ENCODE data around the gene TTL. TPM values are rescaled to one million over a fixed set of nuclear protein-coding genes. Genes with fewer than 3 reads are reported as not detected.
"Not testable (repeated sequence)": the region's sequence is repeated elsewhere in the genome, so short reads cannot be mapped to it uniquely, and the experiment has no call there.

The TTL gene
- total RNA-seq, 2 experiments from 2014 or later, result 29.2 to 29.6 TPM

DNA sequence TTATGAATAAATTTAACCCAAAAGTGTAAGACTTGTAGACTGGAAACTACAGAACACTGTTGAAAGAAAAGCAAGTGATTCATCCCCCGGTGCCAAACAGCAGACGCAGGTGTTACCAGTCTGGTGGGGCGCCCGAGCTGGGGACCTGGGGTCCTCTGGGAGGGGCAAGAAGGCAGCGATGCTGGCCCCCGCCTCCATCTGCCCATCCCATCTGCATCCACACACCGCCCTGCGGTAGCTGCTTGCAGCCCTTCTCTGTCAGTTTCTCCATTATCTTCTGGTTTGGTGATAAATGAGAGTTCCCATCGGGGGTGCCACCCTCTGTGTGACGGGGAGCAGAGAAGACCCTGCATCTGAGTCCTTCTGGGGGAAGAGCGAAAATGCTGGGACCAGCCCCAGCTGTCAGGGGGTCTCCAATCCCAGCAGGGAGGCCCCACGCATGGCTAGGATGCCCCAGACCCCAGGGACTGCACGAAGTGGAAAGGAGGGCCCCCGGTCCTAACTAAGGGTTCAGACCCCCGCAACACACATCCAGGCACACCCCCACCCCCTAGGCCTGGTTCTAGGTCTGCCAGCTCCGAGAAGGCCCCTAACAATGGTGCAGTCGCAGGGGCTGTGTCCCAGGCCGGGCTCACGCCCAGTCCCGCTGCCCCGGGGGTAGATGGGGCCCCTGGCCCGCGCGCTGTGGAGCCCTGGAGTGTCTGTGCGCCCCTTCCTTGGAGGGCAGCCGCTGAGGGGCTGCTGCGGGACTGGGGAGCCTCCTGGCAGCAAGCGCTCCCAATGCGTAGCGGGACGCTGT is 47.8 kb upstream of the TTL start:
- Mint-ChIP-seq H3K27me3 (peaks cover 3% of the 10 kb centered on the region), H3K4me3 (no peak overlapping the region), H3K9me3 (no peaks in the 10 kb centered on the region), H3K36me3 (ENCODE audit: low read depth) (peaks cover 2% of the 10 kb centered on the region), H3K27ac (no peak overlapping the region), H3K4me1 (ENCODE audit: low read depth) (peaks cover 13% of the 10 kb centered on the region)
- DNase-seq (peak; percentile 4), ATAC-seq (no peak)
- ChIA-PET POLR2A (no interaction called here), CTCF (interaction anchor here (1.2 to 1.4 kb wide), 2 partner anchors 173 to 312 kb away, joined by 4 read pairs; no protein-coding TSS in a partner anchor)
- intact Hi-C loops (cut with micrococcal nuclease), result loop anchor here (5.0 kb wide), 3 partner anchors 157 to 312 kb away; partner anchors contain the start of genes ZC3H6 and ZC3H8
- TF ChIP-seq, protein P1, sequence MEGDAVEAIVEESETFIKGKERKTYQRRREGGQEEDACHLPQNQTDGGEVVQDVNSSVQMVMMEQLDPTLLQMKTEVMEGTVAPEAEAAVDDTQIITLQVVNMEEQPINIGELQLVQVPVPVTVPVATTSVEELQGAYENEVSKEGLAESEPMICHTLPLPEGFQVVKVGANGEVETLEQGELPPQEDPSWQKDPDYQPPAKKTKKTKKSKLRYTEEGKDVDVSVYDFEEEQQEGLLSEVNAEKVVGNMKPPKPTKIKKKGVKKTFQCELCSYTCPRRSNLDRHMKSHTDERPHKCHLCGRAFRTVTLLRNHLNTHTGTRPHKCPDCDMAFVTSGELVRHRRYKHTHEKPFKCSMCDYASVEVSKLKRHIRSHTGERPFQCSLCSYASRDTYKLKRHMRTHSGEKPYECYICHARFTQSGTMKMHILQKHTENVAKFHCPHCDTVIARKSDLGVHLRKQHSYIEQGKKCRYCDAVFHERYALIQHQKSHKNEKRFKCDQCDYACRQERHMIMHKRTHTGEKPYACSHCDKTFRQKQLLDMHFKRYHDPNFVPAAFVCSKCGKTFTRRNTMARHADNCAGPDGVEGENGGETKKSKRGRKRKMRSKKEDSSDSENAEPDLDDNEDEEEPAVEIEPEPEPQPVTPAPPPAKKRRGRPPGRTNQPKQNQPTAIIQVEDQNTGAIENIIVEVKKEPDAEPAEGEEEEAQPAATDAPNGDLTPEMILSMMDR (IDR thresholded peaks at IDR 0.05), result no peak

DNA sequence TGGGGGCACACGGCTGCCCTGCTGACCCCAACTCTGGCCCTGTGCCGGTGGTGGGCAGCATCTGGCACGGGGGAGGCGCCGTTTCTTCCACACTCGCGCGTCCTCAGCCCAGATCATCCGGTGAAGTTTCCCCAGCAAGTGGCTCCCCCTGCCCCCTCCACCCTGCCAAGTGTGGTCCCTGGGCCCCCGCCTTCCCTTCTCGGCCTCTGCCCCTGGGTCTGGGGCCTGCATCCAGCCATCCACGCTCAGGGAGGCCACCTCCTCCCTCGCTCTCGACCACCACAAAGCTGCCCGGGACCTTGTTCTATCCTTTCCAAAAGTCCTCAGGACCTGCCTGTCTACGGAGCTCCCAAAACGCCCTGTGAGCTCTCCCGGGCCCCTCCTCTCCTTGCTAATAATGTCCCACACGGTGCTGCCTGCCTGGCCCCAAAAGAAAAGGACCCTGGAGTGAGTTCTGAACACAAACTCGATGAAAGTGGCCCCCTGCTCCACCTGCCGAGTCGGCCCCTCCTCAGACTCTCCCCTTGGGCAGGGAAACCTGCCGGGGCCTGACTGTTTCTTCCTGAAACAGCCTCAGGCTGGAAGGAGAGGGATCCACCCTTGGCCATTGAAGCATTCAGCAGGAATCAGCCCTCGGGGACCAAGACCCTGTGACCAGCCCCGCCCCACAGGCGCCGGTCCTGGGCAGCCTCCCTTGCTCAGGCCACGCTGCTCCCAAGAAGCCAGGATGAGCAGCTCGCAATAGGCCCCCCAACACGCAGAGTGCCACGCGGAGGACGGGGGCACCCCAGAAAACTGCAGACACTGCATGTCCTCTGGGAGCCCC is 46.9 kb upstream of the TTL start:
- H3K27ac Mint-ChIP-seq; DNase-seq; H3K36me3 Mint-ChIP-seq (ENCODE audit: low read depth); POLR2A ChIA-PET; H3K4me1 Mint-ChIP-seq (ENCODE audit: low read depth); H3K9me3 Mint-ChIP-seq; H3K27me3 Mint-ChIP-seq; ATAC-seq; H3K4me3 Mint-ChIP-seq: not testable (repeated sequence)
- intact Hi-C loops (cut with micrococcal nuclease), result loop anchor here (5.0 kb wide), 3 partner anchors 158 to 313 kb away; partner anchors contain the start of genes ZC3H6 and ZC3H8
- CTCF ChIA-PET, result interaction anchor here (1.4 kb wide), 1 partner anchor 313 kb away, joined by 4 read pairs; no protein-coding TSS in a partner anchor

DNA sequence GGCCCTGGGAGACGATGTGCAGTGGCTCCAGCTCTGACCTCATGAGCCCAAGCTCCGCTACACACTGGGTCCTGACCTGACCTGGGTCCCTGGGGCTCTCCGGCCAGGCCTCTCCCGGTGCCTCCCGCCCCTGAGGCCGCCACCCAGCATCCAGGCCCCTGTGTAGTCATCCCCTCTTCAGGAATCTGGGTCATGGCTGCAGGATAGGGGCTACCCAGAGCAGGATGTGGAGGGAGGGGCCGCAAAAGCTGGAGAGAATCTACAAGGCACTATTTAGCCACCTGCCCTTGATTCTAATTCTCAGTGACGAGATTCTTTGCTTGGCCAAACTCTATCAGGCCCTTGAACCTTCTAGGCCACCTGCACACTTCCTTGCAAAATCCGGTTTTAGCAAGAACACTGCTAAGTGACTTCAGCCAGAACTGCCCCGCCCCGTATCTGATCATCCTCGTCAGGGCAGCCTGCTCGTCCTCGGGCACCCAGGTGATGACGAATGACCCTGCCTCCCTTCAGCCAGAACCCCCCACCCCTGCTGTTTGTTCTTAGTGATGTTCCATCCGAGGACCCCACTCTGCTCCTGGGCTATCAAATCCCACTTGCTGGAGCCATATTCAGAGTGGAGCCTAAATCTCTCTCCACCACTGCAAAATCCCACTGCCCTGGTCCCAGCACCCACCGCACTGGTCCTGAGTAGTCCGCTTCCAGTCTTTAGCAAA is 46.1 kb upstream of the TTL start:
- H3K4me1 Mint-ChIP-seq (ENCODE audit: low read depth); POLR2A ChIA-PET; H3K36me3 Mint-ChIP-seq (ENCODE audit: low read depth); H3K27me3 Mint-ChIP-seq; H3K27ac Mint-ChIP-seq; H3K9me3 Mint-ChIP-seq; H3K4me3 Mint-ChIP-seq; intact Hi-C loops (cut with micrococcal nuclease); DNase-seq; ATAC-seq: not testable (repeated sequence)
- CTCF ChIA-PET, result interaction anchor here (1.4 kb wide), 1 partner anchor 314 kb away, joined by 4 read pairs; no protein-coding TSS in a partner anchor

DNA sequence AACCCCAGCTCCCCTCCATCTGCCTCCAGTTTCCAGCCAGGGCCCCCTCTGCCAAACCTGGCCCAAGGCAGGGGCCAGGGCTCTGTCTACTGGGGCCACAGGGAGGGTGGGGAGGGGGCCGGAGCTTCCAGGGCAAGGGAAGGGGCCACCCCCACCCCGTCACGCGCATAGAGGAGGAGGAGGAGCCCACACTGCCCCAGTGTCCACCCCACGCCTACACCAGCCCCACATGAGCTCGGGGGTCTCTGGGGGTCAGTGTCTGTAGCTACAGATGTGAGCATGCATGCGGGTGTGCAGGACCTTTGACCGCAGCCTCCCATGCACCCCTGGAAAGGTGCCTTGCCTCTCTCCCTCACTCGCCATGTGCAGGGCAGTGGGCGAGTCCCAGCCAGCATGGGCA is 45.0 kb upstream of the TTL start:
- POLR2A ChIA-PET; DNase-seq; H3K4me3 Mint-ChIP-seq; H3K9me3 Mint-ChIP-seq; H3K27ac Mint-ChIP-seq; ATAC-seq; H3K27me3 Mint-ChIP-seq; H3K36me3 Mint-ChIP-seq (ENCODE audit: low read depth); CTCF ChIA-PET; H3K4me1 Mint-ChIP-seq (ENCODE audit: low read depth); intact Hi-C loops (cut with micrococcal nuclease): not testable (repeated sequence)

DNA sequence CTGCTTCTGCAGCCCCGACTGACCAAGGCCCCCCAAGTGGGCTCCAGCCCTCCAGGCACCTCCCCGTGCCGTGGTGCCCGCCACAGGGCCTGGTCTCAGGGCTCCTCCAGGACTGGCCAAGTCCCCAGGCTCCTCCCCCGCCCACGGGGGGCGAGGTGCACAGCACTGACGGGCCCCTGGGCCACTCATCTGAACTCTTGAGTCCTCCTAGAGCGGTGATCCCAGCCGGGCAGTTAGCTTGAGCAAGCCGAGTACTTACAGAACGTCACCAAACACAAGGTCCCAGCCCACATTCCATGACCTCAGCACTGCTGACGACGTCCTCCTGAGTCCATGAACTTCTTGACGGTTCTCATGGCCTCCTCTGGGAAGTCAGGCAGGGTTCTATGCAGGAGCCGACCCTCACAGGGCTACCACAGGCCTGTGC is 44.5 kb upstream of the TTL start:
- DNase-seq; H3K36me3 Mint-ChIP-seq (ENCODE audit: low read depth); H3K27me3 Mint-ChIP-seq; ATAC-seq; intact Hi-C loops (cut with micrococcal nuclease); H3K4me1 Mint-ChIP-seq (ENCODE audit: low read depth); POLR2A ChIA-PET; H3K9me3 Mint-ChIP-seq; H3K4me3 Mint-ChIP-seq; H3K27ac Mint-ChIP-seq; CTCF ChIA-PET: not testable (repeated sequence)

DNA sequence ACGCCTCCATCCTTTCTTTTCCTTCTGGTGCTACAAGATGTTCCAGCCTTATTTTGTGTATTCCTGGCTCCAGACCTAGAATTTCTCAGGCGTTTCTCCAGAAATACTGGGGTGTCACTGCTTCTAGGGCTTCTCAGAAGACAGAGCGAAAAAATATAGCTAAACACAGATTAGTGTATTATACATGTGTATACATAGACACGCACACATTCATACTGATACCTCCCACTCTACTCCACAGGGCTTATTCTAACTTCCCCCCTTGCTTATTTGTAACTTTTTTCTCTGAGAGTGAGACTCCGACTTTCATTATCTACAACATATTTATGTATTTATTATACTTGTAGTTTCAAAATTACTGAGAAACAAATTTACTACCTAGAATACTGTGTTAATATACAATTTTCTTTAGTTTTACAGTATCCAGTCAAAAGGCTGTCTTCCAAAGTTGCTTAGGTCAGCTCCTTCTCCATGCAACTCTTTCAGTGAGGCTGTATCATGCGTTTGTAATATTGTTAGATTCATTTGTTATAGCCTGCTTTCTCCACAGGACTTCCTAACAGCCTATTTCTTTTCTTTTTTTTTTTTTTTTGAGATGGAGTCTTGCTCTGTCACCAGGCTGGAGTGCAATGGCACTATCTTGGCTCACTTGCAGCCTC is 43.2 kb upstream of the TTL start:
- intact Hi-C loops (cut with micrococcal nuclease); H3K4me3 Mint-ChIP-seq; H3K36me3 Mint-ChIP-seq (ENCODE audit: low read depth); H3K27me3 Mint-ChIP-seq; DNase-seq; H3K27ac Mint-ChIP-seq; POLR2A ChIA-PET; H3K9me3 Mint-ChIP-seq; ATAC-seq; CTCF ChIA-PET; H3K4me1 Mint-ChIP-seq (ENCODE audit: low read depth): not testable (repeated sequence)

DNA sequence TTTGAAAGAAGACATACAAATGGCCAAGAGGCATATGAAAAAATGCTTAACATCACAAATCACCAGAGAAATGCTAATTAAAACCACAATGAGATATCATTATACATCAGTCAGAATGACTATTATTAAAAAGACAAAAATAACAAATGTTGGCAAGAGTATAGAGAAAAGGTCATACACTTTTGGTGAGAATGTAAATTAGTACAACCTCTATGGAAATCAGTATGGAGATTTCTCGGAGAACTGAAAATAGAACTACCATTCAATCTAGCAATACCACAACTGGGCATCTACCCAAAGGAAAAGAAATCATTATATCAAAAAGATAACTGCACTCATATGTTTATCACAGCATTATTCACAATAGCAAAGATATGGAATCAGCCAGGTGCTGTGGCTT is 37.7 kb upstream of the TTL start:
- POLR2A ChIA-PET, H3K27me3 Mint-ChIP-seq: not testable (repeated sequence)

More for the DNA sequence above, 37.7 kb upstream of the TTL start:
- ATAC-seq; H3K36me3 Mint-ChIP-seq (ENCODE audit: low read depth); H3K4me1 Mint-ChIP-seq (ENCODE audit: low read depth); H3K4me3 Mint-ChIP-seq; H3K27ac Mint-ChIP-seq; intact Hi-C loops (cut with micrococcal nuclease); CTCF ChIA-PET; H3K9me3 Mint-ChIP-seq; DNase-seq: not testable (repeated sequence)

Data from activated CD8-positive, alpha-beta T cell treated with anti-CD3 and anti-CD28 coated beads for 36 hours (primary cell).